HCT116 (cell line): ENCODE measurements around the gene RPTOR. TPM values are rescaled to one million over a fixed set of nuclear protein-coding genes. Genes with fewer than 3 reads are reported as not detected.
"Not testable (repeated sequence)": the region's sequence is repeated elsewhere in the genome, so short reads cannot be mapped to it uniquely, and the experiment has no call there.

Source experiments
- ATAC-seq: fragments of 200-7000 bp; cut with Tn5 transposase; 2 replicates; pipeline ENCODE4 v1.9.1; 2020; ENCODE audit warnings: mild to moderate bottlenecking, moderate library complexity
- BruUV-seq: library from RNA; stranded (reverse); fragments of 400-500 nt; replicated peaks from 2 replicates; lab custom pipeline; 2021; lab: Mats Ljungman, UMichigan
- CTCF ChIA-PET: fragments of 300-600 bp; sonication (Branson Sonifier 250); formaldehyde crosslinking; loops from one replicate; lab custom pipeline; 2021; ENCODE audit warnings: antibody characterized with exemption; lab: Charles Lee
- POLR2A ChIA-PET: fragments of 300-600, 350-600 bp; sonication (Branson Sonifier 250); formaldehyde crosslinking; loops from one replicate; lab custom pipeline; 2021; ENCODE audit warnings: antibody characterized with exemption; lab: Charles Lee
- RAD21 ChIA-PET, 2 experiments: fragments of 300-600 bp; sonication (Branson Sonifier 250); formaldehyde crosslinking; loops; one replicate each; lab custom pipeline; 2023; ENCODE audit warnings: low total read pairs in 2 of 2; ENCODE audit not compliant: uncharacterized antibody in 2 of 2, unreplicated experiment in 2 of 2, low non-redundant PET in 1 of 2; lab: Charles Lee
- DNase-seq: peaks from one replicate; pipeline ENCODE4 v3.0.0-alpha.2; 2010; ENCODE audit warnings: low read depth, low spot score
- H2AFZ ChIP-seq: fragments of 200-600 bp; shearing (Covaris generic), sonication (generic); 2 replicates; pipeline ENCODE4 v1.6.1; 2017; ENCODE audit warnings: low read depth, mixed run types, mixed read lengths, antibody characterized with exemption, low read length; ENCODE audit not compliant: poor library complexity, severe bottlenecking
- H3K27ac ChIP-seq: 2 replicates; pipeline ENCODE4 v1.5.1; 2012; ENCODE audit warnings: low read depth, low read length
- H3K27me3 ChIP-seq: fragments of 200-600 bp; sonication (generic); 2 replicates; pipeline ENCODE4 v1.6.1; 2016; ENCODE audit warnings: mixed run types, low read length, mixed read lengths; ENCODE audit not compliant: insufficient read depth
- H3K36me3 ChIP-seq, 2 experiments: fragments of 200-500 bp in 1 of 2; fragments of 200-600 bp in 1 of 2; sonication (Bioruptor generic) in 1 of 2; sonication (generic) in 1 of 2; 2 replicates each; pipeline versions ENCODE4 v1.5.1 to v1.6.1; 2014 to 2016; ENCODE audit warnings: low read length in 2 of 2, inconsistent platforms in 1 of 2, mixed read lengths in 1 of 2, mixed run types in 1 of 2; ENCODE audit not compliant: insufficient read depth in 2 of 2, control insufficient read depth in 1 of 2
- H3K4me1 ChIP-seq, 2 experiments: fragments of 200-600 bp in 1 of 2; sonication (generic) in 1 of 2; 2 replicates each; pipeline versions ENCODE4 v1.5.1 to v1.6.1; 2012 to 2017; ENCODE audit warnings: low read length in 2 of 2, inconsistent platforms in 1 of 2, mild to moderate bottlenecking in 1 of 2, mixed read lengths in 1 of 2, mixed run types in 1 of 2, moderate library complexity in 1 of 2; ENCODE audit not compliant: insufficient read depth in 2 of 2, control insufficient read depth in 1 of 2
- H3K4me2 ChIP-seq: fragments of 200-600 bp; sonication (generic); 2 replicates; pipeline ENCODE4 v1.6.1; 2017; ENCODE audit warnings: mixed run types, low read length, mixed read lengths
- H3K4me3 ChIP-seq, 2 experiments: fragments of 200-600 bp in 1 of 2; sonication (generic) in 1 of 2; replicated peaks in 1 of 2; 2 replicates each; pipeline ENCODE4 v1.5.1; 2011 to 2016; ENCODE audit warnings: low read length in 2 of 2, control low read depth in 1 of 2, low read depth in 1 of 2, mild to moderate bottlenecking in 1 of 2, mixed read lengths in 1 of 2, mixed run types in 1 of 2
- H3K79me2 ChIP-seq: fragments of 200-600 bp; sonication (generic); 2 replicates; pipeline ENCODE4 v1.6.1; 2017; ENCODE audit warnings: mild to moderate bottlenecking, mixed run types, low read length, moderate library complexity, mixed read lengths; ENCODE audit not compliant: insufficient read depth
- H3K9ac ChIP-seq: fragments of 200-600 bp; sonication (generic); 2 replicates; pipeline ENCODE4 v1.6.1; 2016; ENCODE audit warnings: low read length, mixed read lengths
- H3K9me2 ChIP-seq: fragments of 200-600 bp; sonication (generic), shearing (Covaris generic); 2 replicates; pipeline ENCODE4 v1.6.1; 2017; ENCODE audit warnings: mixed run types, mild to moderate bottlenecking, moderate library complexity; ENCODE audit not compliant: insufficient read depth
- H3K9me3 ChIP-seq, 2 experiments: fragments of 200-500 bp in 1 of 2; fragments of 200-600 bp in 1 of 2; sonication (Bioruptor generic) in 1 of 2; sonication (generic) in 1 of 2; 2 replicates each; pipeline ENCODE4 v1.6.1; 2014 to 2017; ENCODE audit warnings: low read length in 2 of 2, mixed read lengths in 2 of 2, inconsistent platforms in 1 of 2, low read depth in 1 of 2, mild to moderate bottlenecking in 1 of 2, mixed run types in 1 of 2, moderate library complexity in 1 of 2; ENCODE audit not compliant: control insufficient read depth in 1 of 2, insufficient read depth in 1 of 2
- H4K20me1 ChIP-seq: fragments of 200-600 bp; sonication (generic), shearing (Covaris generic); 2 replicates; pipeline ENCODE4 v1.6.1; 2017; ENCODE audit warnings: mixed run types, mild to moderate bottlenecking, moderate library complexity; ENCODE audit not compliant: insufficient read depth
- intact Hi-C: fragments of 100-400 bp; cut with micrococcal nuclease; formaldehyde crosslinking; loops from 2 replicates; pipeline ENCODE4 v1.10.0; 2022
- total RNA-seq: library from RNA; stranded (reverse); gene quantifications from one replicate; pipeline ENCODE4 v1.2.1, GENCODE V29; 2021; ENCODE audit not compliant: unreplicated experiment

The RPTOR gene
- total RNA-seq, 1 experiment from 2014 or later, result 69.5 TPM

DNA sequence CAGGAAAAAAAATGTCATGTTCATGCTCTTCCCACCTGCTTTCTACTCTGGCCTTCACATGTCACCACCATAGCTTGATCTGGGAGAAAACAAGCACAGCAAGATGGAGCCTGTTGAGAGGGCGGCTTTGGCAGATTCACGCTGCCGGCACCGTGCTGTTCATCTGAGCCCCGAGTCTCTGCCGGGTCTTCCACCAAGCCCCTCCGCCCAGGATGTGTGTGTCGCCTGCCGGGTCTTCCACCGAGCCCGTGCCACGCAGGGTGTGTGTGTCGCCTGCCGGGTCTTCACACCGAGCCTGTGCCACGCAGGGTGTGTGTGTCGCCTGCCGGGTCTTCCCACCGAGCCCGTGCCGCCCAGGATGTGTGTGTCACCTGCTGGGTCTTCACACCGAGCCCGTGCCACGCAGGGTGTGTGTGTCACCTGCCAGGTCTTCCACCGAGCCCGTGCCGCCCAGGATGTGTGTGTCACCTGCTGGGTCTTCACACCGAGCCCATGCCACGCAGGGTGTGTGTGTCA lies 330.9 kb downstream of the RPTOR start:
- H4K20me1 ChIP-seq, BruUV-seq, POLR2A ChIA-PET, H3K79me2 ChIP-seq, H3K9me2 ChIP-seq, DNase-seq, H3K27me3 ChIP-seq, RAD21 ChIA-PET, intact Hi-C loops, H3K4me3 ChIP-seq, H3K9me3 ChIP-seq, H3K36me3 ChIP-seq, H3K27ac ChIP-seq, H2AFZ ChIP-seq, H3K9ac ChIP-seq, H3K4me2 ChIP-seq, ATAC-seq, CTCF ChIA-PET: not testable (repeated sequence)
- H3K4me1 ChIP-seq, result peaks cover 0 to 11% of the 10 kb centered on the region in 2 experiments; a peak in 1 of 4 replicates

GRCh38 chr17:80876456-80876949 lies 331.9 kb downstream of the RPTOR start:
- POLR2A ChIA-PET, H4K20me1 ChIP-seq, H3K36me3 ChIP-seq, ATAC-seq, H3K9me3 ChIP-seq, H3K9ac ChIP-seq, H3K27ac ChIP-seq, H3K27me3 ChIP-seq, H3K4me3 ChIP-seq, RAD21 ChIA-PET, H3K4me2 ChIP-seq, H3K9me2 ChIP-seq, H2AFZ ChIP-seq, BruUV-seq, DNase-seq, intact Hi-C loops, H3K79me2 ChIP-seq, CTCF ChIA-PET: not testable (repeated sequence)
- peaks cover 0 to 11% of the 10 kb centered on the region in 2 experiments; a peak in 1 of 4 replicates for H3K4me1 ChIP-seq
